OCI-LY7 (cell line): Measurements from ENCODE around the gene RAB8B.

Experiments used
- CTCF ChIP-seq: fragments of 200-600 bp; sonication (generic); conservative IDR thresholded peaks from 2 replicates; pipeline ENCODE4 v1.5.1; 2014; ENCODE audit warnings: mild to moderate bottlenecking, antibody characterized with exemption, low read length, moderate library complexity, mixed read lengths
- EZH2phosphoT487 ChIP-seq: fragments of 200-600 bp; sonication (generic); IDR thresholded peaks from 2 replicates; pipeline ENCODE4 v1.6.1; 2018; ENCODE audit warnings: low read depth, borderline replicate concordance, mild to moderate bottlenecking, mixed run types, antibody characterized with exemption, low read length, moderate library complexity, mixed read lengths

- TF ChIP-seq CTCF (no peak), EZH2phosphoT487 (no peak)
Observed at GRCh38 chr15:63292771-63293170, 103.4 kb downstream of the RAB8B start.
